Measurements from ENCODE around the gene MAP3K4.

DNA sequence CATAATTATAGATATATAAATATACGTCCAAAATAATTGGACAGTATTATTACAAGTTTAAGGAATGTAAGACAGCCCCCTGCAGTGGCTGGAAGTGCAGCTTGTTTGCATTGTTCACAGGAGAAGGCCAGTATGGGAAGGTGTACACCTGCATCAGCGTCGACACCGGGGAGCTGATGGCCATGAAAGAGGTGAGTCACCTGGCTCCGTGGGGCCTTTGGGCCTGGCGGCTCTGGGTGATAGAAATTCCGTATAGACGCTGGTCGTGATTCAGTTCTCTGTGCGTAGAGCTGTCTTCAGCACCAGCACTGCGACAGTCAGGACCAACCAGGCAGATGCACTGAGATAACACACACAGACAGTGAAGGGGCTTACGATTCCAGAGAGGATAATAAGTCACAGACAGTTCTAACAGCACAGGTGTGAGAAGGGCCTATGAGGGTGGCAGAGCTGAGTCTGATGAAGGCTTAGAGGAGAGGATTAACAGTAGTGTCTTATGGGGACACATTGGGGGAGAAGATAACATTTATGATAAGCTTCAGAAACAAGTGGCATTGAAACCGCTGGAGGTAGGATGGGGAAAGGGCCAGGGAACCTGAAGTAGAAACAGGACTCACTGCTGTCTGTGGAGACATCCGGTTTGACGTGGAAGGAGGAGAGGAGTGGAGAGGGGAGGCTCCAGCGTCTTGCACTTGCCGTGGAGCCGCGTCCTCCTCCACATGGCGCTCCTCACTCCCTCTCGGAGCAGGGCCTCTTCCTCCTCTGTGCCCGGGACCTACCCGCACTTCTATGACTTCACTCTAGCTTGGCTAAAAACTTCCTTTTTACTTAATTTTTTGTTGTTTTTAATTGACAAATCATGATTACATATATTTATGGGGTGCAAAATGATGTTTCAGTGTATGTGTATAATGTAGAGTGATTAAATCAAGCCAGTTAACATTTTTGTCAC, 116.5 kb downstream of the MAP3K4 start:
- TF ChIP-seq CTCF (conservative IDR thresholded peaks at IDR 0.05; ENCODE audit: low read length) (no peak), EZH2phosphoT487 (IDR thresholded peaks at IDR 0.05; ENCODE audit: borderline replicate concordance, low read depth, low read length) (no peak)
